HEK293T (cell line): Measurements from ENCODE around the gene ATP13A5.

ENCODE experiments used
- CTBP1 ChIP-seq: fragments of 450-650 bp; IDR thresholded peaks from 2 replicates; pipeline ENCODE4 v1.6.1; 2016; ENCODE audit warnings: borderline replicate concordance
- ELF4 ChIP-seq: fragments of 450-650 bp; IDR thresholded peaks from 2 replicates; pipeline ENCODE4 v1.6.1; 2017; ENCODE audit warnings: antibody characterized with exemption
- FOXA1 ChIP-seq: fragments of 450-650 bp; IDR thresholded peaks from 2 replicates; pipeline ENCODE4 v1.6.1; 2016; ENCODE audit warnings: mild to moderate bottlenecking
- FOXK2 ChIP-seq: fragments of 450-650 bp; IDR thresholded peaks from 2 replicates; pipeline ENCODE4 v1.6.1; 2016; ENCODE audit warnings: mild to moderate bottlenecking
- FOXM1 ChIP-seq: fragments of 450-650 bp; IDR thresholded peaks from 2 replicates; pipeline ENCODE4 v1.6.1; 2017; ENCODE audit warnings: mild to moderate bottlenecking, borderline replicate concordance
- HDGF ChIP-seq: fragments of 450-650 bp; IDR thresholded peaks from 2 replicates; pipeline ENCODE4 v1.6.1; 2017; ENCODE audit warnings: antibody characterized with exemption, borderline replicate concordance
- LEF1 ChIP-seq: fragments of 450-650 bp; IDR thresholded peaks from 2 replicates; pipeline ENCODE4 v1.6.1; 2017; ENCODE audit warnings: mild to moderate bottlenecking, borderline replicate concordance
- NFRKB ChIP-seq: fragments of 450-650 bp; IDR thresholded peaks from 2 replicates; pipeline ENCODE4 v1.6.1; 2016; ENCODE audit warnings: mild to moderate bottlenecking, moderate library complexity
- ZNF384 ChIP-seq: fragments of 450-650 bp; IDR thresholded peaks from 2 replicates; pipeline ENCODE4 v1.6.1; 2016

DNA sequence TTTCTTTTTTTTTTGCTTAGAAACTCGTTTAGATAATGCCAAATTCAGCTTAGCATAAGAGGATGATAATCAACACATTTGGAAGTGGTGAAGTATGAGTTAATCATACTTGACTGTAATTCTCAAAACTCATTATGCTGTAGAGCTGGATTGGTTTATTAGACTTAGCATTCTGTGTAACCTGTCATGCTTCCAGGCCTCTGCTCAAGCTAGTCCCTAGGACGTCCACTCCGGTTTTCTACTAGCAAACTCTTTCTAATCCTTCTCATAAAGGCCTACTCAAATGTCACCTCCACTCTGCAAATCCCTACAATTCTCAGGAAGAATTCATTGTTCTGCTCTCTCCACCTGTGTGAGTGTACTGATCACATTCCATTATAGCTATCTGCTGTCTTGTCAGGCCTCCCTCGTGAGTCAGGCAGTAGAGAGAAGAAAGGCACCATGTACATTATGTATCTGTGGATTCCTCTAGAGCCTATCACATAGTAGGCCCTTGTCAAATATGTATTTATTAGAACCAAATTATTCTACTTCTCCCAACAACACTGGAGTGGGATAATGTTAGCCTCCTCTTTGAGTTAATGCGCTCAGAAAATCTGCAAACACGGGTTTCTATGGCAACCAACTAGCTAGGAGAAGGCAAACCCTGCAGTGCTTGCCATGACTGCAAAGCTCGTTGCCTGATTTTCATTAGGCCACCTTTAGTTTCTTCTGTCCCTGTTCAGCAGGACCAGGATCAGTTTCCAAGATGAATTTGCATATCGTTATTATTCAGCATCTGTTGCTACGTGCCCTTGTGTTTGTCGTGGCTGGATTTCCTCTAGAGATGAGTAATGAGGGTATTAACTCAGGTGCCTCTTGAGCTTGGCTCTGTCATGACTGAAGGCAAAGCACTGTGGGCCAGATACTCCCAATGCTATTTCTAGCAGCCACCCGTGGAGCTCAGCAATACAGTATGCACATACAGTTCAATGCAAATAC lies 30.7 kb downstream of the ATP13A5 start:
- TF ChIP-seq FOXK2 (no peak), LEF1 (no peak), FOXM1 (no peak), FOXA1 (no peak), ZNF384 (no peak), NFRKB (no peak), ELF4 (no peak), CTBP1 (no peak), HDGF (no peak)
